Measurements from ENCODE around the gene PLOD2.

The PLOD2 gene

GRCh38 chr3:146145642-146146041, 15.3 kb downstream of the PLOD2 start:
- FAIRE-seq (no peak), DNase-seq (ENCODE audit: insufficient read length, low spot score) (no peak)
- TF ChIP-seq, protein P1, sequence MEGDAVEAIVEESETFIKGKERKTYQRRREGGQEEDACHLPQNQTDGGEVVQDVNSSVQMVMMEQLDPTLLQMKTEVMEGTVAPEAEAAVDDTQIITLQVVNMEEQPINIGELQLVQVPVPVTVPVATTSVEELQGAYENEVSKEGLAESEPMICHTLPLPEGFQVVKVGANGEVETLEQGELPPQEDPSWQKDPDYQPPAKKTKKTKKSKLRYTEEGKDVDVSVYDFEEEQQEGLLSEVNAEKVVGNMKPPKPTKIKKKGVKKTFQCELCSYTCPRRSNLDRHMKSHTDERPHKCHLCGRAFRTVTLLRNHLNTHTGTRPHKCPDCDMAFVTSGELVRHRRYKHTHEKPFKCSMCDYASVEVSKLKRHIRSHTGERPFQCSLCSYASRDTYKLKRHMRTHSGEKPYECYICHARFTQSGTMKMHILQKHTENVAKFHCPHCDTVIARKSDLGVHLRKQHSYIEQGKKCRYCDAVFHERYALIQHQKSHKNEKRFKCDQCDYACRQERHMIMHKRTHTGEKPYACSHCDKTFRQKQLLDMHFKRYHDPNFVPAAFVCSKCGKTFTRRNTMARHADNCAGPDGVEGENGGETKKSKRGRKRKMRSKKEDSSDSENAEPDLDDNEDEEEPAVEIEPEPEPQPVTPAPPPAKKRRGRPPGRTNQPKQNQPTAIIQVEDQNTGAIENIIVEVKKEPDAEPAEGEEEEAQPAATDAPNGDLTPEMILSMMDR (IDR thresholded peaks at IDR 0.05; ENCODE audit: insufficient read depth, missing control alignments) = no peak

DNA sequence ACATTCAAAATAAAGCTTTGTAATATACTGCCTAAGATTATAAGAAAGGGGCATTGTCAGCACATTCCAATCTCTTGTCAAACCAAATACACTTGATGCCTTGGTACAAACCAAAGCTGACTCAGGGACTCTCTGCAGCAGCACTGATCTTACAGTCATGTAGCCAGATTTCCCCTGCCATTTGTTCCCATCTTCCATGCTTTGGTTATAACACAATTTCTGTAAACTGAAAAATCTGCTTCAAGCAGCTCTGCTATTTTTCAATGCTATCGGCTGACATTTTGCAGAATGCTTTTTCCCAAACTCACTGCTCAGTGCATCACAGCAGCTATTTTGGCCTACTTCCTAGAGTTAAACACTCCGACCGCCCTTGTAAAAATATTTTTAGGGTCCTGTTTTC, 18.2 kb downstream of the PLOD2 start:
- DNase-seq (ENCODE audit: insufficient read length, low spot score) (no peak), FAIRE-seq (no peak)
- TF ChIP-seq, protein P1 (IDR thresholded peaks at IDR 0.05; ENCODE audit: insufficient read depth, missing control alignments) = no peak

GRCh38 chr3:146139586-146140110, 21.3 kb downstream of the PLOD2 start:
- FAIRE-seq (no peak), DNase-seq (ENCODE audit: insufficient read length, low spot score) (no peak)
- TF ChIP-seq, protein P1 (IDR thresholded peaks at IDR 0.05; ENCODE audit: insufficient read depth, missing control alignments) = no peak

DNA sequence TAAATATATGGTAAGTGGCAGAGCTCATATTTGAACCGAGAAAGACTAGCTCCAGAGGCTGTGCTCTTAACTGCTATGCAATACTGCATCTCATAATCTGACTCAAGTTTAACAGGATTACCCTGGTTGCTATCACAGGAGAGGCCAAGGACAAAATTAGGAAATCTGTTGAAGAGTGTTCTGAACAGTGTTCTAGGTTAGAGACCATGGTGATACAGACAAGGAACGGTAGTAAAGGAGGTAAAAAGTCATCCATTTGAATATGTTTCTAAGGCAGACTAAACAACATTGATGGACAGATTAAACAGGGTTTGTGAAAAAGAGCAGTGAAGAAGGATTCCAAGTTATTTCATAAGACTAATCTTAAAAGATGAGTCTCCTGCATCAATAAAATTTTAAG, 22.1 kb downstream of the PLOD2 start:
- TF ChIP-seq, protein P1 (IDR thresholded peaks at IDR 0.05; ENCODE audit: insufficient read depth, missing control alignments) = no peak
- peak; percentile 25 for FAIRE-seq
- DNase-seq (ENCODE audit: insufficient read length, low spot score) = no peak

- FAIRE-seq (peak; percentile 41), DNase-seq (ENCODE audit: insufficient read length, low spot score) (no peak)
- TF ChIP-seq, protein P1 (IDR thresholded peaks at IDR 0.05; ENCODE audit: insufficient read depth, missing control alignments) = no peak
Observed at GRCh38 chr3:146136647-146137046, 24.3 kb downstream of the PLOD2 start.

- TF ChIP-seq, protein P1 (IDR thresholded peaks at IDR 0.05; ENCODE audit: insufficient read depth, missing control alignments) = no peak
- no peak for DNase-seq (ENCODE audit: insufficient read length, low spot score)
- FAIRE-seq = no peak
Observed at GRCh38 chr3:146134348-146135117, 26.5 kb downstream of the PLOD2 start.

DNA sequence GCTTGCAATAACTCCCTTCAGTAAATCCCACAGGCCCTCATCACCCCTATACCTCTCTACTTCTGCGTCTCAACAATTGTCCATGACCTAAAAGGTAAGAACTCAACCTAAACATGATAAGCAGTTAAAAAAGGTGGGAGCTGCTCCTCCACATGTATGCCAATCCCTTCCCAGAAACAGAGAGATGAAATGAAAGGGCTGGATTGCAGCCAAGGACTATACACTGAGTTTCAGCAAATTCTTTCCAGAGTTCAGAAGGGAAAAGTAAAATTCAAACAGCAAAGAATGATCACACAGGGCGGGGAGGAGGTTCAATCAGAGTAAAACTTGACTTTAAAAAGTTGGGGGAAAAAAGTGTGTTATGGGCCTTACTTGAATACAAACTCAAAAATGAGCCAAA, 27.5 kb downstream of the PLOD2 start:
- TF ChIP-seq, protein P1 (IDR thresholded peaks at IDR 0.05; ENCODE audit: insufficient read depth, missing control alignments) = no peak
- FAIRE-seq = no peak
- DNase-seq (ENCODE audit: insufficient read length, low spot score) = no peak
